Transverse colon (tissue), 4 donors: ENCODE measurements around the gene FBH1. TPM values are rescaled to one million over a fixed set of nuclear protein-coding genes. Genes with fewer than 3 reads are reported as not detected.
"Not testable (repeated sequence)": the region's sequence is repeated elsewhere in the genome, so short reads cannot be mapped to it uniquely, and the experiment has no call there.

ENCODE experiments used
- DNase-seq: peaks from one replicate; pipeline ENCODE4 v3.0.0-alpha.2; 2019
- H3K27ac ChIP-seq, 4 donors: fragments of 200-600 bp; sonication (generic); 2 replicates each; pipeline ENCODE4 v1.5.1; 2016 to 2018; ENCODE audit warnings: inconsistent platforms in 4 of 4
- H3K27me3 ChIP-seq: fragments of 200-600 bp; sonication (generic); 2 replicates; pipeline ENCODE4 v1.5.1; 2017; ENCODE audit warnings: inconsistent platforms
- H3K36me3 ChIP-seq, 4 donors: fragments of 200-600 bp; sonication (generic); 2 replicates each; pipeline ENCODE4 v1.5.1; 2017 to 2019; ENCODE audit warnings: inconsistent platforms in 4 of 4
- H3K4me1 ChIP-seq, 4 donors: fragments of 200-600 bp; sonication (generic); 2 replicates each; pipeline ENCODE4 v1.5.1; 2017 to 2020; ENCODE audit warnings: inconsistent platforms in 4 of 4
- H3K4me3 ChIP-seq, 4 donors: fragments of 200-600 bp; sonication (generic); 1 replicate in 1 of 4; 2 replicates in 3 of 4; pipeline versions ENCODE4 v1.5.1 to v1.6.1; 2017 to 2019; ENCODE audit warnings: inconsistent platforms in 4 of 4
- H3K9me3 ChIP-seq, 2 donors: fragments of 200-600 bp; sonication (generic); 2 replicates each; pipeline ENCODE4 v1.5.1; 2017 to 2019; ENCODE audit warnings: inconsistent platforms in 2 of 2
- EP300 ChIP-seq: sonication (generic); formaldehyde crosslinking; IDR thresholded peaks from one replicate; pipeline ENCODE4 v1.6.1; 2017; ENCODE audit warnings: antibody characterized with exemption, low read depth
- POLR2A ChIP-seq: fragments of 450-650 bp; IDR thresholded peaks from one replicate; pipeline ENCODE4 v1.6.1; 2016; ENCODE audit warnings: antibody characterized with exemption, mild to moderate bottlenecking, moderate library complexity
- POLR2AphosphoS5 ChIP-seq, 3 donors: sonication (generic); formaldehyde crosslinking; IDR thresholded peaks; one replicate each; pipeline ENCODE4 v1.6.1; 2016; ENCODE audit warnings: antibody characterized with exemption in 3 of 3
- WGBS, 2 donors: methylation state at CpG; one replicate each; pipeline ENCODE4 v1.1.5; 2018; ENCODE audit warnings: low coverage in 1 of 2; 5-methylcytosine and 5-hydroxymethylcytosine counted together
- in situ Hi-C, 4 donors: fragments of 200-750 bp; cut with MboI; loops; one replicate each; pipeline versions ENCODE4 v1.15.0 to v1.15.1; 2017; ENCODE audit warnings: low sequenced_read_pairs in 3 of 4, low pct_ligation_motif_present in 1 of 4, low pct_unique_long_range_greater_than_20kb in 1 of 4
- intact Hi-C: fragments of 100-400 bp; cut with DNase I; formaldehyde crosslinking; loops from one replicate; pipeline ENCODE4 v1.15.1; 2023; ENCODE audit warnings: low total_unique reads
- total RNA-seq, 4 donors: library from RNA; depleted of rRNA; stranded (reverse); fragments of >200 nt; gene quantifications; one replicate each; pipeline ENCODE4 v1.1.0, GENCODE V29; 2016
- TF ChIP-seq, protein P1 (sequence below), 5 experiments: fragments of 200-600 bp in 3 of 5; fragments of 450-650 bp in 2 of 5; sonication (generic) in 3 of 5; IDR thresholded peaks; 1 replicate in 2 of 5; 2 replicates in 3 of 5; pipeline ENCODE4 v1.5.1; 2016 to 2017; ENCODE audit warnings: antibody characterized with exemption in 5 of 5, inconsistent platforms in 3 of 5, mild to moderate bottlenecking in 2 of 5, moderate library complexity in 1 of 5

Gene FBH1
- total RNA-seq, 4 donors from 2014 or later, result 101 to 143 (median 120) TPM

- H3K9me3 ChIP-seq, result no peaks in the 10 kb centered on the region
- H3K27ac ChIP-seq, result no peak overlapping the region
- no peak for DNase-seq
- TF ChIP-seq POLR2AphosphoS5 (IDR thresholded peaks at IDR 0.05) (no peak), EP300 (no peak), POLR2A (no peak)
- TF ChIP-seq, protein P1, sequence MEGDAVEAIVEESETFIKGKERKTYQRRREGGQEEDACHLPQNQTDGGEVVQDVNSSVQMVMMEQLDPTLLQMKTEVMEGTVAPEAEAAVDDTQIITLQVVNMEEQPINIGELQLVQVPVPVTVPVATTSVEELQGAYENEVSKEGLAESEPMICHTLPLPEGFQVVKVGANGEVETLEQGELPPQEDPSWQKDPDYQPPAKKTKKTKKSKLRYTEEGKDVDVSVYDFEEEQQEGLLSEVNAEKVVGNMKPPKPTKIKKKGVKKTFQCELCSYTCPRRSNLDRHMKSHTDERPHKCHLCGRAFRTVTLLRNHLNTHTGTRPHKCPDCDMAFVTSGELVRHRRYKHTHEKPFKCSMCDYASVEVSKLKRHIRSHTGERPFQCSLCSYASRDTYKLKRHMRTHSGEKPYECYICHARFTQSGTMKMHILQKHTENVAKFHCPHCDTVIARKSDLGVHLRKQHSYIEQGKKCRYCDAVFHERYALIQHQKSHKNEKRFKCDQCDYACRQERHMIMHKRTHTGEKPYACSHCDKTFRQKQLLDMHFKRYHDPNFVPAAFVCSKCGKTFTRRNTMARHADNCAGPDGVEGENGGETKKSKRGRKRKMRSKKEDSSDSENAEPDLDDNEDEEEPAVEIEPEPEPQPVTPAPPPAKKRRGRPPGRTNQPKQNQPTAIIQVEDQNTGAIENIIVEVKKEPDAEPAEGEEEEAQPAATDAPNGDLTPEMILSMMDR (IDR thresholded peaks at IDR 0.05), result no peak
- peaks cover 0 to 6% (median 0%) of the 10 kb centered on the region in 4 donors for H3K4me1 ChIP-seq
- intact Hi-C loops (no loop called here), in situ Hi-C loops (no loop called here)
- no peaks in the 10 kb centered on the region for H3K27me3 ChIP-seq
- no peaks in the 10 kb centered on the region for H3K36me3 ChIP-seq
- no peak overlapping the region for H3K4me3 ChIP-seq
- 36 to 39% methylated on average over 4 of the region's 4 CpGs for WGBS, 2 donors
Observed at GRCh38 chr10:5843686-5844344, 46.2 kb upstream of the FBH1 start.

GRCh38 chr10:5844345-5845055 is 45.5 kb upstream of the FBH1 start:
- DNase-seq, result no peak
- Histone ChIP-seq H3K4me1 (peaks cover 0 to 6% (median 0%) of the 10 kb centered on the region in 4 donors), H3K9me3 (no peaks in the 10 kb centered on the region), H3K4me3 (no peak overlapping the region), H3K36me3 (no peaks in the 10 kb centered on the region), H3K27me3 (no peaks in the 10 kb centered on the region), H3K27ac (peak overlapping the region in 1 of 4 donors; percentile 12)
- TF ChIP-seq, protein P1 (IDR thresholded peaks at IDR 0.05), result no peak
- TF ChIP-seq EP300 (no peak), POLR2A (no peak), POLR2AphosphoS5 (IDR thresholded peaks at IDR 0.05) (no peak)
- intact Hi-C loops, result no loop called here
- in situ Hi-C loops, result no loop called here
- 41 to 53% methylated on average over 10 to 13 of the region's 13 CpGs for WGBS, 2 donors

- H3K27ac ChIP-seq, result peak overlapping the region in 1 of 4 donors; percentile 21
Observed at GRCh38 chr10:5846667-5847066, 43.4 kb upstream of the FBH1 start.

GRCh38 chr10:5854131-5854475 is 35.9 kb upstream of the FBH1 start:
- in situ Hi-C loops (loop anchor here in 2 of 4 donors (25.0 kb wide), 1 partner anchor 417 kb away; no protein-coding TSS in a partner anchor), intact Hi-C loops (no loop called here)
- DNase-seq, result no peak
- Histone ChIP-seq H3K27me3 (no peaks in the 10 kb centered on the region), H3K27ac (no peak overlapping the region), H3K4me1 (no peaks in the 10 kb centered on the region), H3K4me3 (no peak overlapping the region), H3K36me3 (no peaks in the 10 kb centered on the region), H3K9me3 (no peaks in the 10 kb centered on the region)
- WGBS, 2 donors, result 75% methylated on average over 5 of the region's 5 CpGs; no CpG with 5 or more reads in 1 of the 2 donors
- TF ChIP-seq, protein P1 (IDR thresholded peaks at IDR 0.05), result no peak
- TF ChIP-seq EP300 (no peak), POLR2A (no peak), POLR2AphosphoS5 (IDR thresholded peaks at IDR 0.05) (no peak)

More at GRCh38 chr10:5846667-5847066, 43.4 kb upstream of the FBH1 start:
- H3K27me3 ChIP-seq, H3K4me3 ChIP-seq, H3K36me3 ChIP-seq, H3K9me3 ChIP-seq, DNase-seq, intact Hi-C loops, in situ Hi-C loops, H3K4me1 ChIP-seq: not testable (repeated sequence)
- WGBS, 2 donors, result 92 to 96% methylated on average over 2 to 4 of the region's 4 CpGs
